Measurements from ENCODE around the gene TEX50.

DNA sequence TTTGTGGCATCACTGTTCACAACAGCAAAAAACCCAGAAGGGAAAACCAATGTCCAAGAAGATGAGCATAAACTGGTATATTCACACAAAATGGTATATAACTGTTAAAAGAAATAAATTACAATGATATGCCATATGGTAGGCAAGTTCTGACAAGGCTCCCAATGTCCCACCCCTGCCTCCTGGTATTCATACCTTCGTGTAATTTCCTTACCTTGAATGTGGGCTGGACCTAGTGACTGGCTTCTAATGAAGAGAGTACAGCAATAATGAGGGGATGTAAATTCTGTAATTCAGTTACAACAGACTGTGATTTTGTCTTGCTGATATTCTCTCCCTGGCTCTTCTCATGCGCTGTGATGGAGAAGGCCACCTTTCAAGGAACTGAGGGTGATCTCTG is 25.2 kb downstream of the TEX50 start:
- TF ChIP-seq, protein P1, sequence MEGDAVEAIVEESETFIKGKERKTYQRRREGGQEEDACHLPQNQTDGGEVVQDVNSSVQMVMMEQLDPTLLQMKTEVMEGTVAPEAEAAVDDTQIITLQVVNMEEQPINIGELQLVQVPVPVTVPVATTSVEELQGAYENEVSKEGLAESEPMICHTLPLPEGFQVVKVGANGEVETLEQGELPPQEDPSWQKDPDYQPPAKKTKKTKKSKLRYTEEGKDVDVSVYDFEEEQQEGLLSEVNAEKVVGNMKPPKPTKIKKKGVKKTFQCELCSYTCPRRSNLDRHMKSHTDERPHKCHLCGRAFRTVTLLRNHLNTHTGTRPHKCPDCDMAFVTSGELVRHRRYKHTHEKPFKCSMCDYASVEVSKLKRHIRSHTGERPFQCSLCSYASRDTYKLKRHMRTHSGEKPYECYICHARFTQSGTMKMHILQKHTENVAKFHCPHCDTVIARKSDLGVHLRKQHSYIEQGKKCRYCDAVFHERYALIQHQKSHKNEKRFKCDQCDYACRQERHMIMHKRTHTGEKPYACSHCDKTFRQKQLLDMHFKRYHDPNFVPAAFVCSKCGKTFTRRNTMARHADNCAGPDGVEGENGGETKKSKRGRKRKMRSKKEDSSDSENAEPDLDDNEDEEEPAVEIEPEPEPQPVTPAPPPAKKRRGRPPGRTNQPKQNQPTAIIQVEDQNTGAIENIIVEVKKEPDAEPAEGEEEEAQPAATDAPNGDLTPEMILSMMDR (conservative IDR thresholded peaks at IDR 0.05) = no peak
- TF ChIP-seq EZH2 (IDR thresholded peaks at IDR 0.05; ENCODE audit: low read depth) = no peak
